ENCODE data around the gene FAM216A. TPM values are rescaled to one million over a fixed set of nuclear protein-coding genes. Genes with fewer than 3 reads are reported as not detected.

The FAM216A gene
- total RNA-seq, 1 experiment from 2014 or later = 10.1 TPM

GRCh38 chr12:110466791-110467190, 1.9 kb upstream of the FAM216A start:
- Histone ChIP-seq H3K9me2 (ENCODE audit: insufficient read depth) (no peaks in the 10 kb centered on the region), H3K27me3 (ENCODE audit: insufficient read depth, low read length) (no peaks in the 10 kb centered on the region), H3K4me3 (replicated peaks in 1 of 2; ENCODE audit: low read depth in 1 of 2, low read length in 2 of 2) (peak overlapping the region; percentile 85 to 86), H3K9me3 (ENCODE audit: control insufficient read depth in 1 of 2, insufficient read depth in 1 of 2, low read depth in 1 of 2, low read length in 2 of 2) (no peaks in the 10 kb centered on the region), H3K27ac (ENCODE audit: low read depth, low read length) (no peak overlapping the region), H3K4me1 (ENCODE audit: control insufficient read depth in 1 of 2, insufficient read depth in 2 of 2, low read length in 2 of 2) (peaks cover 12 to 25% of the 10 kb centered on the region in 2 experiments), H2AFZ (ENCODE audit: low read depth, low read length, poor library complexity, severe bottlenecking) (no peak overlapping the region), H3K36me3 (ENCODE audit: control insufficient read depth in 1 of 2, insufficient read depth in 2 of 2, low read length in 2 of 2) (peaks cover 5 to 20% of the 10 kb centered on the region in 2 experiments; a peak in 2 of 4 replicates), H4K20me1 (ENCODE audit: insufficient read depth) (no peaks in the 10 kb centered on the region), H3K79me2 (ENCODE audit: insufficient read depth, low read length) (peaks cover 28% of the 10 kb centered on the region), H3K4me2 (ENCODE audit: low read length) (peak overlapping the region; percentile 83), H3K9ac (ENCODE audit: low read length) (peak overlapping the region; percentile 80)
- ChIA-PET CTCF (interaction anchor here (3.1 kb wide), 1 partner anchor 135 kb away, joined by 57 read pairs; no protein-coding TSS in a partner anchor), POLR2A (no interaction called here), RAD21 (ENCODE audit: low non-redundant PET in 1 of 2, low total read pairs in 2 of 2, uncharacterized antibody in 2 of 2, unreplicated experiment in 2 of 2) (interaction anchor here in 1 of 2 experiments (1.3 kb wide), 1 partner anchor 17 kb away, joined by 4 read pairs; the partner anchor contains the start of gene ARPC3)
- DNase-seq (ENCODE audit: low read depth, low spot score) = no peak
- BruUV-seq (replicated peaks) = no TSS peak
- intact Hi-C loops (cut with micrococcal nuclease) = no loop called here
- no peak for TF ChIP-seq POLR2AphosphoS5 (IDR thresholded peaks at IDR 0.05; ENCODE audit: low read depth, low read length)
- no peak for TF ChIP-seq JUND (IDR thresholded peaks at IDR 0.05)
- no peak for TF ChIP-seq REST (IDR thresholded peaks at IDR 0.05; ENCODE audit: low read depth)
- TF ChIP-seq ELF1 (IDR thresholded peaks at IDR 0.05; ENCODE audit: borderline replicate concordance, low read depth) = no peak
- no peak for TF ChIP-seq POLR2A (IDR thresholded peaks at IDR 0.05; ENCODE audit: borderline replicate concordance, extremely low read depth, insufficient read depth, insufficient read length)
- no peak for TF ChIP-seq EZH2phosphoT487 (IDR thresholded peaks at IDR 0.05; ENCODE audit: borderline replicate concordance)
- TF ChIP-seq ZNF274 (IDR thresholded peaks at IDR 0.05; ENCODE audit: low read depth, low read length) = no peak
- no peak for ATAC-seq
